Activated B cell treated with CpG ODN at 0.5 μM for 24 hours (primary cell): ENCODE measurements around the gene CCM2L. TPM values are rescaled to one million over a fixed set of nuclear protein-coding genes. Genes with fewer than 3 reads are reported as not detected.

Experiments used
- ATAC-seq: fragments of 200-7000 bp; cut with Tn5 transposase; one replicate; pipeline ENCODE4 v1.10.0; 2021; ENCODE audit warnings: low read depth, mild to moderate bottlenecking, moderate library complexity
- CTCF ChIA-PET: fragments of 350-600 bp; sonication (Branson Sonifier 250); formaldehyde crosslinking; loops from one replicate; lab custom pipeline; 2021; ENCODE audit warnings: antibody characterized with exemption; lab: Charles Lee
- POLR2A ChIA-PET: fragments of 350-600 bp; sonication (Branson Sonifier 250); formaldehyde crosslinking; loops from one replicate; lab custom pipeline; 2021; ENCODE audit warnings: antibody characterized with exemption; lab: Charles Lee
- DNase-seq: peaks from one replicate; pipeline ENCODE4 v3.0.0; 2022
- H3K27ac Mint-ChIP-seq: one replicate; pipeline ENCODE4 v1.8.0; 2020; ENCODE audit warnings: mixed read lengths
- H3K27me3 Mint-ChIP-seq: one replicate; pipeline ENCODE4 v1.8.0; 2021; ENCODE audit warnings: mixed read lengths
- H3K36me3 Mint-ChIP-seq: one replicate; pipeline ENCODE4 v1.8.0; 2021; ENCODE audit warnings: low read depth, mixed read lengths
- H3K4me1 Mint-ChIP-seq: one replicate; pipeline ENCODE4 v1.8.0; 2021; ENCODE audit warnings: mixed read lengths
- H3K4me3 Mint-ChIP-seq: one replicate; pipeline ENCODE4 v1.8.0; 2020; ENCODE audit warnings: mild to moderate bottlenecking, mixed read lengths
- H3K9me3 Mint-ChIP-seq: one replicate; pipeline ENCODE4 v1.8.0; 2020; ENCODE audit warnings: mixed read lengths
- intact Hi-C: fragments of 100-400 bp; cut with micrococcal nuclease; formaldehyde crosslinking; loops from one replicate; pipeline ENCODE4 v1.15.1; 2024
- total RNA-seq: library from RNA; stranded (reverse); gene quantifications from 2 replicates; pipeline ENCODE4 v1.2.3, GENCODE V29; 2022
- TF ChIP-seq, protein P1 (sequence below): fragments of 200-600 bp; IDR thresholded peaks from one replicate; pipeline ENCODE4 v1.8.0; 2022; ENCODE audit warnings: antibody characterized with exemption, mild to moderate bottlenecking

Gene CCM2L
- total RNA-seq, 1 donor from 2014 or later: 0.11 TPM

- no peaks in the 10 kb centered on the region for H3K27me3 Mint-ChIP-seq
- H3K4me1 Mint-ChIP-seq: peaks cover 40% of the 10 kb centered on the region
- no peak overlapping the region for H3K27ac Mint-ChIP-seq
- ChIA-PET CTCF (no interaction called here), POLR2A (interaction anchor here (4.6 kb wide), 1 partner anchor 17 kb away, joined by 33 read pairs; the partner anchor contains the start of gene HCK)
- TF ChIP-seq, protein P1, sequence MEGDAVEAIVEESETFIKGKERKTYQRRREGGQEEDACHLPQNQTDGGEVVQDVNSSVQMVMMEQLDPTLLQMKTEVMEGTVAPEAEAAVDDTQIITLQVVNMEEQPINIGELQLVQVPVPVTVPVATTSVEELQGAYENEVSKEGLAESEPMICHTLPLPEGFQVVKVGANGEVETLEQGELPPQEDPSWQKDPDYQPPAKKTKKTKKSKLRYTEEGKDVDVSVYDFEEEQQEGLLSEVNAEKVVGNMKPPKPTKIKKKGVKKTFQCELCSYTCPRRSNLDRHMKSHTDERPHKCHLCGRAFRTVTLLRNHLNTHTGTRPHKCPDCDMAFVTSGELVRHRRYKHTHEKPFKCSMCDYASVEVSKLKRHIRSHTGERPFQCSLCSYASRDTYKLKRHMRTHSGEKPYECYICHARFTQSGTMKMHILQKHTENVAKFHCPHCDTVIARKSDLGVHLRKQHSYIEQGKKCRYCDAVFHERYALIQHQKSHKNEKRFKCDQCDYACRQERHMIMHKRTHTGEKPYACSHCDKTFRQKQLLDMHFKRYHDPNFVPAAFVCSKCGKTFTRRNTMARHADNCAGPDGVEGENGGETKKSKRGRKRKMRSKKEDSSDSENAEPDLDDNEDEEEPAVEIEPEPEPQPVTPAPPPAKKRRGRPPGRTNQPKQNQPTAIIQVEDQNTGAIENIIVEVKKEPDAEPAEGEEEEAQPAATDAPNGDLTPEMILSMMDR: no peak
- no peaks in the 10 kb centered on the region for H3K9me3 Mint-ChIP-seq
- intact Hi-C loops: loop anchor here (2.0 kb wide), 1 partner anchor 17 kb away; the partner anchor contains the start of gene HCK
- ATAC-seq: no peak
- H3K36me3 Mint-ChIP-seq: peaks cover 73% of the 10 kb centered on the region
- DNase-seq: no peak
- no peak overlapping the region for H3K4me3 Mint-ChIP-seq
Observed at GRCh38 chr20:32069711-32070110, 59.5 kb downstream of the CCM2L start.

GRCh38 chr20:32070282-32070681, 60.0 kb downstream of the CCM2L start:
- ChIA-PET POLR2A (no interaction called here), CTCF (no interaction called here)
- ATAC-seq: no peak
- H3K27ac Mint-ChIP-seq: peak overlapping the region; percentile 15
- no peaks in the 10 kb centered on the region for H3K27me3 Mint-ChIP-seq
- peaks cover 75% of the 10 kb centered on the region for H3K36me3 Mint-ChIP-seq
- TF ChIP-seq, protein P1: no peak
- H3K4me3 Mint-ChIP-seq: peak overlapping the region; percentile 11
- H3K9me3 Mint-ChIP-seq: no peaks in the 10 kb centered on the region
- intact Hi-C loops: no loop called here
- DNase-seq: no peak
- H3K4me1 Mint-ChIP-seq: peaks cover 40% of the 10 kb centered on the region

GRCh38 chr20:32070690-32071213, 60.5 kb downstream of the CCM2L start:
- intact Hi-C loops: no loop called here
- no peaks in the 10 kb centered on the region for H3K9me3 Mint-ChIP-seq
- peaks cover 40% of the 10 kb centered on the region for H3K4me1 Mint-ChIP-seq
- H3K36me3 Mint-ChIP-seq: peaks cover 76% of the 10 kb centered on the region
- ChIA-PET POLR2A (interaction anchor here (1.1 kb wide), 1 partner anchor 35 kb away, joined by 3 read pairs; no protein-coding TSS in a partner anchor), CTCF (interaction anchor here (0.8 to 1.9 kb wide), 2 partner anchors 20 to 35 kb away, joined by 3 to 5 read pairs; no protein-coding TSS in a partner anchor)
- TF ChIP-seq, protein P1: no peak
- no peaks in the 10 kb centered on the region for H3K27me3 Mint-ChIP-seq
- H3K27ac Mint-ChIP-seq: peak overlapping the region; percentile 15
- DNase-seq (no peak), ATAC-seq (no peak)
- no peak overlapping the region for H3K4me3 Mint-ChIP-seq

GRCh38 chr20:32071395-32072167, 61.3 kb downstream of the CCM2L start:
- no peaks in the 10 kb centered on the region for H3K27me3 Mint-ChIP-seq
- CTCF ChIA-PET: interaction anchor here (0.8 to 1.9 kb wide), 2 partner anchors 20 to 36 kb away, joined by 3 to 5 read pairs; no protein-coding TSS in a partner anchor
- H3K27ac Mint-ChIP-seq: no peak overlapping the region
- no peak overlapping the region for H3K4me3 Mint-ChIP-seq
- peaks cover 80% of the 10 kb centered on the region for H3K36me3 Mint-ChIP-seq
- POLR2A ChIA-PET: interaction anchor here (0.6 to 1.4 kb wide), 7 partner anchors 9 to 110 kb away, joined by 3 to 7 read pairs (median 5); no protein-coding TSS in a partner anchor
- TF ChIP-seq, protein P1: no peak
- no peaks in the 10 kb centered on the region for H3K9me3 Mint-ChIP-seq
- H3K4me1 Mint-ChIP-seq: peaks cover 38% of the 10 kb centered on the region
- ATAC-seq (no peak), DNase-seq (no peak)
- intact Hi-C loops: no loop called here

GRCh38 chr20:32072168-32072750, 62.0 kb downstream of the CCM2L start:
- intact Hi-C loops: no loop called here
- Mint-ChIP-seq H3K4me1 (peaks cover 32% of the 10 kb centered on the region), H3K9me3 (no peaks in the 10 kb centered on the region), H3K27ac (no peak overlapping the region), H3K4me3 (no peak overlapping the region), H3K36me3 (peaks cover 79% of the 10 kb centered on the region), H3K27me3 (no peaks in the 10 kb centered on the region)
- ChIA-PET CTCF (interaction anchor here (1.9 kb wide), 1 partner anchor 19 kb away, joined by 5 read pairs; no protein-coding TSS in a partner anchor), POLR2A (interaction anchor here (0.6 to 1.4 kb wide), 6 partner anchors 9 to 109 kb away, joined by 3 to 7 read pairs (median 5); no protein-coding TSS in a partner anchor)
- no peak for DNase-seq
- TF ChIP-seq, protein P1: no peak
- no peak for ATAC-seq
